KMS-11 (cell line): ENCODE measurements around the gene PDE4D.

Experiments used
- H2AFZ ChIP-seq: fragments of 200-600 bp; sonication (generic); 2 replicates; pipeline ENCODE4 v1.6.1; 2016; ENCODE audit warnings: antibody characterized with exemption, mixed run types, low read depth
- H3K27ac ChIP-seq: fragments of 200-600 bp; sonication (generic); 2 replicates; pipeline ENCODE4 v1.6.1; 2016; ENCODE audit warnings: mild to moderate bottlenecking, mixed run types
- H3K27me3 ChIP-seq: fragments of 200-600 bp; sonication (generic); 2 replicates; pipeline ENCODE4 v1.6.1; 2017; ENCODE audit warnings: mild to moderate bottlenecking, low read depth, mixed run types, moderate library complexity; ENCODE audit not compliant: insufficient read depth
- H3K36me3 ChIP-seq: fragments of 200-600 bp; sonication (generic); 2 replicates; pipeline ENCODE4 v1.6.1; 2017; ENCODE audit warnings: mild to moderate bottlenecking, mixed run types; ENCODE audit not compliant: insufficient read depth
- H3K4me1 ChIP-seq: fragments of 200-600 bp; sonication (generic); 2 replicates; pipeline ENCODE4 v1.6.1; 2016; ENCODE audit warnings: mild to moderate bottlenecking, low read depth, mixed run types; ENCODE audit not compliant: poor library complexity, severe bottlenecking
- H3K4me2 ChIP-seq: fragments of 200-600 bp; sonication (generic); 2 replicates; pipeline ENCODE4 v1.7.0; 2016; ENCODE audit warnings: mild to moderate bottlenecking, mixed run types
- H3K4me3 ChIP-seq: fragments of 200-600 bp; sonication (generic); IDR thresholded peaks from 2 replicates; pipeline ENCODE4 v1.6.1; 2017; ENCODE audit warnings: low read depth, low read length, mixed read lengths; ENCODE audit not compliant: insufficient read depth
- H3K79me2 ChIP-seq: fragments of 200-600 bp; sonication (generic); 2 replicates; pipeline ENCODE4 v1.6.1; 2016; ENCODE audit warnings: low read depth, mixed run types; ENCODE audit not compliant: insufficient read depth
- H3K9ac ChIP-seq: fragments of 200-600 bp; sonication (generic); 2 replicates; pipeline ENCODE4 v1.6.1; 2016; ENCODE audit warnings: mild to moderate bottlenecking, mixed run types
- H4K20me1 ChIP-seq: fragments of 200-600 bp; sonication (generic); 2 replicates; pipeline ENCODE4 v1.6.1; 2016; ENCODE audit warnings: mild to moderate bottlenecking, mixed run types; ENCODE audit not compliant: insufficient read depth
- TF ChIP-seq, protein P1 (sequence below): fragments of 200-600 bp; sonication (generic); conservative IDR thresholded peaks from 2 replicates; pipeline ENCODE4 v1.6.1; 2017; ENCODE audit warnings: low read depth, mild to moderate bottlenecking, antibody characterized with exemption, low read length, moderate library complexity, mixed read lengths

PDE4D gene

GRCh38 chr5:59835800-59836199 lies 57.7 kb downstream of the PDE4D start:
- Histone ChIP-seq H3K27ac (no peak overlapping the region), H4K20me1 (no peaks in the 10 kb centered on the region)

DNA sequence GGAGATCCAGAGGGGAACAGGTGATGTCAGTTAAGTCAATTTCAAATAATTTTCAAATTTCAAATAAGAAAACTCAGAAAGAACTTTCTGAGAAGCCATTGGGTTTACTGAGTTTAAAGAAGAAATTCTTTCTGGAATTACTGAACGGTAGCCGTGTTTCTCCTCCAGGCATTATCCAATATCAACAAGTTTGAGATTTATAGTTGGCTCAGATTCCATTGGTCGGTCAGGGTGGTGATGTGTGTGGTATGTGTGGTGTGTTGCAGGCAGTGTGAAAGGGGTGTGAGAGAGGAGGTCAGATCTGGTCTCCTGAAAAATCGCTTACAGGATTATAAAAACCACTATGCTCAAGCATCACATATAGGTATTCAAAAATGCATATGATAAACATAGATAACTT lies 60.1 kb downstream of the PDE4D start:
- Histone ChIP-seq H3K4me1 (no peaks in the 10 kb centered on the region), H4K20me1 (no peaks in the 10 kb centered on the region), H3K27ac (no peak overlapping the region), H3K4me3 (no peak overlapping the region), H3K36me3 (no peaks in the 10 kb centered on the region), H3K79me2 (no peaks in the 10 kb centered on the region), H2AFZ (no peak overlapping the region), H3K9ac (no peak overlapping the region), H3K4me2 (no peak overlapping the region), H3K27me3 (no peaks in the 10 kb centered on the region)
- TF ChIP-seq, protein P1, sequence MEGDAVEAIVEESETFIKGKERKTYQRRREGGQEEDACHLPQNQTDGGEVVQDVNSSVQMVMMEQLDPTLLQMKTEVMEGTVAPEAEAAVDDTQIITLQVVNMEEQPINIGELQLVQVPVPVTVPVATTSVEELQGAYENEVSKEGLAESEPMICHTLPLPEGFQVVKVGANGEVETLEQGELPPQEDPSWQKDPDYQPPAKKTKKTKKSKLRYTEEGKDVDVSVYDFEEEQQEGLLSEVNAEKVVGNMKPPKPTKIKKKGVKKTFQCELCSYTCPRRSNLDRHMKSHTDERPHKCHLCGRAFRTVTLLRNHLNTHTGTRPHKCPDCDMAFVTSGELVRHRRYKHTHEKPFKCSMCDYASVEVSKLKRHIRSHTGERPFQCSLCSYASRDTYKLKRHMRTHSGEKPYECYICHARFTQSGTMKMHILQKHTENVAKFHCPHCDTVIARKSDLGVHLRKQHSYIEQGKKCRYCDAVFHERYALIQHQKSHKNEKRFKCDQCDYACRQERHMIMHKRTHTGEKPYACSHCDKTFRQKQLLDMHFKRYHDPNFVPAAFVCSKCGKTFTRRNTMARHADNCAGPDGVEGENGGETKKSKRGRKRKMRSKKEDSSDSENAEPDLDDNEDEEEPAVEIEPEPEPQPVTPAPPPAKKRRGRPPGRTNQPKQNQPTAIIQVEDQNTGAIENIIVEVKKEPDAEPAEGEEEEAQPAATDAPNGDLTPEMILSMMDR: no peak

More at GRCh38 chr5:59835800-59836199, 57.7 kb downstream of the PDE4D start:
- Histone ChIP-seq H3K27me3 (no peaks in the 10 kb centered on the region), H3K4me1 (no peaks in the 10 kb centered on the region), H3K79me2 (no peaks in the 10 kb centered on the region), H3K9ac (no peak overlapping the region), H3K36me3 (no peaks in the 10 kb centered on the region), H2AFZ (no peak overlapping the region), H3K4me2 (no peak overlapping the region), H3K4me3 (no peak overlapping the region)
- TF ChIP-seq, protein P1: no peak

DNA sequence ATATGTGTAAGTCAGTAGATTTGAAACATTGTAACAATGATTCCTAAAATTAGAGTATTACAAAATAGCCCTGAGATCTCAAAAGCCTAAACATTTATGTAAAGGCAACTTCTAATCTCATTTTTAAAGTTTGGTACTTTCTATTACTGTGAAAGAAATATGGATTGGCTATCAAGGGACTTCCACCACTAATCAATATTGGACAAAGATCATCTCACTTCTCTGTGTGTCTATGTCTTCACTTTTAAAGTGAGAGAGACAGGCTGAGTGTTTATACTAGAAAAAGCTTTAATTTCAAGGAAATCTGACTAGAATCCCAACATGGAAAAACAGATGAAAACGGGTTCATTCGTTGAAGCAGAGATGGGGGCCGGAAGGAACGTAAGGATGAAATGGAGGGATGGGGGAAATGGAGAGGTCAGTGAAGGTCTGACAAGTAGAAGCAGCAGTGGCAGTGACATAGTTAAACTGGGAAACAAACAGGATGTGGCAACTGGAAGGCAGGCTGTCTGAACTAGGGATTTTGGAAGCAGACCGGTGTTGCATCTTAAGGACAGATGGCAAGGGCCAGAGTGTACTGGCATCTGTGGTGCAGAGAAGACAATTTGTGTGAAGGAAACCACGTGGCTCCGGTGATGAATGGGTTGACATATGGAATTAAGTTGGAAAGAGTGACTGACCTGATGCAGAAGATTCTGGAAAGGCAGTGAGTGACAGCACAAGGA lies 60.8 kb downstream of the PDE4D start:
- H2AFZ ChIP-seq: no peak overlapping the region
- H3K4me2 ChIP-seq: no peak overlapping the region
- no peak overlapping the region for H3K4me3 ChIP-seq
- H4K20me1 ChIP-seq: no peaks in the 10 kb centered on the region
- no peaks in the 10 kb centered on the region for H3K36me3 ChIP-seq
- H3K4me1 ChIP-seq: no peaks in the 10 kb centered on the region
- no peaks in the 10 kb centered on the region for H3K79me2 ChIP-seq
- no peak overlapping the region for H3K9ac ChIP-seq
- H3K27ac ChIP-seq: no peak overlapping the region
- TF ChIP-seq, protein P1: no peak
- H3K27me3 ChIP-seq: no peaks in the 10 kb centered on the region

DNA sequence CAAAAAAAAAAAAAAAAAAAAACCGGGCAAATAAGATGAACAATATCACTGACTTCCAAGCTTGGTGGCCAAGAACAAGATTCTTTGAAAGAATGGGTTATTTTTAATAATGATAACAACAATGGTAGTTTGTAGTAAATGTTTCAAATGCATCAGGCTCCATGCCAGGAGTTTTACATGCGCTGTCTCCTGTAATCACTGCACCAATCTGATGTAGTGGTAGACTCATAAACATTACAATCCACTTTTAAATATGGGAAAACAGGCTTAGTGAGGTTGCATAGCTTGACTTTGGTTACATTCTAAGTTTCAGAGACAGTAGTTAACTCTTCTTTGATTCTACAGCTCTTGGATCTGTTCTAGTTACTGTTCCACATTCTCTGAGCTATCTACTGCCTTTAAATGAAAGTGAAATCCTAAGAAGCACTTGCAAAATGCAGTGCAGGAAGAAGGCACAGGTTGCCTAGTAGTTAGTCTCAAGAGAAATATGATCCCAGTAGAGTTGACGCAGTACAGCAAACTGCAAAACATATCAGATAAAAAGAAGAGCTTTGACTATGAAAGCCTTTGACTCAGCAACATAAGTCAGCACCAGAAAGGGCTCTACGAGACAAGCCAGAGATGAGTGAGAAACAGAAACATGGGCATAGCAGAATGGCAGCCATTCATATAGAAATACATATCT lies 62.1 kb downstream of the PDE4D start:
- Histone ChIP-seq H2AFZ (no peak overlapping the region), H3K36me3 (no peaks in the 10 kb centered on the region), H3K27me3 (no peaks in the 10 kb centered on the region), H3K4me1 (no peaks in the 10 kb centered on the region), H3K27ac (no peak overlapping the region), H3K4me3 (no peak overlapping the region), H4K20me1 (no peaks in the 10 kb centered on the region), H3K9ac (no peak overlapping the region), H3K4me2 (no peak overlapping the region), H3K79me2 (no peaks in the 10 kb centered on the region)
- TF ChIP-seq, protein P1: no peak
